AG04449 (cell line): ENCODE results near the gene CCDC171.
A peak's percentile ranks its signal among the peaks of the same experiment; 100 is the strongest.

Source experiments
- CTCF ChIA-PET: fragments of 350-600 bp; formaldehyde crosslinking; extraction: SDS; loops from one replicate; lab custom pipeline; 2021; ENCODE audit warnings: antibody characterized with exemption; lab: Yijun Ruan, JAX
- POLR2A ChIA-PET: fragments of 400-600, 350-600 bp; formaldehyde crosslinking; extraction: SDS; loops from one replicate; lab custom pipeline; 2020; ENCODE audit warnings: antibody characterized with exemption, inconsistent platforms; lab: Yijun Ruan, JAX
- DNase-seq: peaks from one replicate; pipeline ENCODE4 v3.0.0-alpha.2; 2010; ENCODE audit warnings: low read depth, low spot score
- H3K4me3 ChIP-seq: 2 replicates; pipeline ENCODE4 v1.5.1; 2011; ENCODE audit warnings: low read depth, mild to moderate bottlenecking, control low read depth, low read length
- TF ChIP-seq, protein P1 (sequence below): IDR thresholded peaks from one replicate; pipeline ENCODE4 v1.5.1; 2011; ENCODE audit warnings: mild to moderate bottlenecking, moderate library complexity, low read length, control low read depth, inconsistent platforms; ENCODE audit not compliant: insufficient read depth; ENCODE audit errors: missing control alignments

Gene CCDC171

DNA sequence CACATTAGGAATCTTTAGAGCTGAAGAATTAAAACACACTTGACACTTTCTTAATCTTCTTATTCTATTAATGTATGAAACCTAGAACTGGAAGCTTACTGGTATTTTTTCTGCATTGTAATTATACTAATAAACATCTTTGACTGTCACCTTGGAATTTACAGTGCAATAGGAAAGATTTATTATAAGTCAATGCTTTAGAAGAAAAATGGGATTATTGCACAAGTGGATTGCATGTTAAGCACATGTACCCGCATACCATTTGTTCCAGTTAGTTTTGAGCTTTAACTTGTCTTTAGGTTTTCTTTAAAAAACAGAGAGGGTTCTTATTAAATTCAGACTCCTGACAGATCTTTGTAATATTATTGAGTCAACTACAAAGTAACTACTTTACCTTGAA is 278.5 kb downstream of the CCDC171 start:
- ChIA-PET CTCF (interaction anchor here (0.9 kb wide), 1 partner anchor 14 kb away, joined by 4 read pairs; no protein-coding TSS in a partner anchor), POLR2A (no interaction called here)

DNA sequence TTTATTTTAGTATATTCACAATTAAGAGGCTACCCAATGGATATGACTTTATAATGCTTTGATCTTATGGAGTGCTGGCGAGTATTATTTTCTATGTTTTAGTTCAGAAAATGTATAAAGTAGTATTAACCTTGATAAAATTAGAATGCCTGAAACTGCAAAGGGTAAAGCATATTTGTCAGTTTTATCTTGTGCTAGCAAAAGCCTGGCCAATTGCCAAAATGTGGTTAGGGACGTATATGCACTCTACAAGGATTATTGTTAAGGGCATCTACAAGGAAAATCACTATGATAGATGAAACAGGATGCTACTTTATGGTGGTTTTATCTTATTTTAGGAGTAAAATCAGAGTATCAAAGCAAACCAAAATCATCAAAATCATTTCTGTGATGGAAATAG is 281.7 kb downstream of the CCDC171 start:
- CTCF ChIA-PET, result interaction anchor here (1.6 kb wide), 1 partner anchor 47 kb away, joined by 3 read pairs; no protein-coding TSS in a partner anchor
- TF ChIP-seq, protein P1, sequence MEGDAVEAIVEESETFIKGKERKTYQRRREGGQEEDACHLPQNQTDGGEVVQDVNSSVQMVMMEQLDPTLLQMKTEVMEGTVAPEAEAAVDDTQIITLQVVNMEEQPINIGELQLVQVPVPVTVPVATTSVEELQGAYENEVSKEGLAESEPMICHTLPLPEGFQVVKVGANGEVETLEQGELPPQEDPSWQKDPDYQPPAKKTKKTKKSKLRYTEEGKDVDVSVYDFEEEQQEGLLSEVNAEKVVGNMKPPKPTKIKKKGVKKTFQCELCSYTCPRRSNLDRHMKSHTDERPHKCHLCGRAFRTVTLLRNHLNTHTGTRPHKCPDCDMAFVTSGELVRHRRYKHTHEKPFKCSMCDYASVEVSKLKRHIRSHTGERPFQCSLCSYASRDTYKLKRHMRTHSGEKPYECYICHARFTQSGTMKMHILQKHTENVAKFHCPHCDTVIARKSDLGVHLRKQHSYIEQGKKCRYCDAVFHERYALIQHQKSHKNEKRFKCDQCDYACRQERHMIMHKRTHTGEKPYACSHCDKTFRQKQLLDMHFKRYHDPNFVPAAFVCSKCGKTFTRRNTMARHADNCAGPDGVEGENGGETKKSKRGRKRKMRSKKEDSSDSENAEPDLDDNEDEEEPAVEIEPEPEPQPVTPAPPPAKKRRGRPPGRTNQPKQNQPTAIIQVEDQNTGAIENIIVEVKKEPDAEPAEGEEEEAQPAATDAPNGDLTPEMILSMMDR, result no peak
- H3K4me3 ChIP-seq, result no peak overlapping the region
- no peak for DNase-seq
- POLR2A ChIA-PET, result no interaction called here

More for the DNA sequence above, 278.5 kb downstream of the CCDC171 start:
- TF ChIP-seq, protein P1, result no peak
- DNase-seq, result no peak
- H3K4me3 ChIP-seq, result no peak overlapping the region

GRCh38 chr9:15837079-15837679 is 284.3 kb downstream of the CCDC171 start:
- POLR2A ChIA-PET, result no interaction called here
- TF ChIP-seq, protein P1, result peak; percentile 52
- CTCF ChIA-PET, result interaction anchor here (0.8 to 2.4 kb wide), 21 partner anchors 8 to 891 kb away, joined by 3 to 23 read pairs (median 3); no protein-coding TSS in a partner anchor
- DNase-seq, result peak; percentile 4
- H3K4me3 ChIP-seq, result no peak overlapping the region

DNA sequence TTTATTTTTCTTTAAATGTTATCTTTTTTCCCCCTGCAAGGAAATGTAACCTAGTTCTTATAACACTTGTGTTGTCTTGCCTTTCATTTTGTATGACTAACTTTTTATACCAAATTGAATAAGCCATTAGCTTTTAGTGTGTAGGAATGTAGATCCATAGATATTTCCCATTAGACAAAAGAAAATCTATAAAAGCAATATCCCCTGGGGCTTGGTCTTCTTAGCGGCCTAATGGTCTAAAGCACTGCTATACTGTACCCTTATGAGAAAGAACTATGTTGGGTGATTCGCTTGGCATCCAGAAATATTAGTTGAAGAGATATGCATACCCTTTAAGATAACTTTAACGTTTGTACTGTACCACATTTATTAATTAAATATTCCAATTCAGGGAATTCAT is 289.2 kb downstream of the CCDC171 start:
- no peak for DNase-seq
- no peak overlapping the region for H3K4me3 ChIP-seq
- ChIA-PET POLR2A (no interaction called here), CTCF (no interaction called here)
- TF ChIP-seq, protein P1, result no peak

DNA sequence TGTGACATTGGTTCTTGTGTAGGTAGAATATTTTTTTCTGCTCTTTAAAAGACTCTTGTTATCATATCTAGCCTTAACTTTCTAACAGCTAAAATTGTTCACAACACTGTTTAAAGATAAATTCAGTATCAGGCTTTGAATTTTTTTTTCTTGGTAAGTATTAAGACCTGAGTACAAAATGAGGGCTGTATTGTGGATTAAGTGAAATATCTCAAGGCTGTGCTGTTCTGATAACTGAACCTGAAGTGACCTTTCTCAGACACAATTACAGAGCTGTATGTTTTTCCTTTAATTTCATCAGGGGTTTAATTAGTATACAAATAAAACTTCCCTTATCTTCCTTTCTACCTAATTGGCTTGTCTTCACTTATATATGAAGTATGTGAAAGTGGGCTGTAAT is 290.5 kb downstream of the CCDC171 start:
- ChIA-PET CTCF (interaction anchor here (1.2 kb wide), 1 partner anchor 22 kb away, joined by 3 read pairs; no protein-coding TSS in a partner anchor), POLR2A (no interaction called here)
- TF ChIP-seq, protein P1, result no peak
- H3K4me3 ChIP-seq, result no peak overlapping the region
- DNase-seq, result no peak

- ChIA-PET POLR2A (no interaction called here), CTCF (interaction anchor here (0.7 to 1.1 kb wide), 3 partner anchors 9 to 290 kb away, joined by 3 to 5 read pairs (median 4); no protein-coding TSS in a partner anchor)
- DNase-seq, result no peak
- no peak overlapping the region for H3K4me3 ChIP-seq
- TF ChIP-seq, protein P1, result no peak
Measured at GRCh38 chr9:15843931-15844330, 291.1 kb downstream of the CCDC171 start.
